Spleen (tissue), 7 donors: ENCODE results near the gene ENSA.
"Not testable (repeated sequence)": the region's sequence is repeated elsewhere in the genome, so short reads cannot be mapped to it uniquely, and the experiment has no call there.

Experiments used
- POLR2A ChIP-seq, 3 donors: fragments of 450-650 bp; IDR thresholded peaks; one replicate each; pipeline ENCODE4 v1.5.1; 2017; ENCODE audit warnings: antibody characterized with exemption in 3 of 3, mild to moderate bottlenecking in 1 of 3
- POLR2AphosphoS5 ChIP-seq, 3 donors: sonication (generic); formaldehyde crosslinking; IDR thresholded peaks; one replicate each; pipeline ENCODE4 v1.5.1; 2017; ENCODE audit warnings: antibody characterized with exemption in 3 of 3
- TF ChIP-seq, protein P1 (sequence below), 11 experiments: fragments of 200-600 bp in 7 of 11; fragments of 450-650 bp in 4 of 11; sonication (generic) in 4 of 11; IDR thresholded peaks in 8 of 11; conservative IDR thresholded peaks in 3 of 11; 1 replicate in 7 of 11; 2 replicates in 4 of 11; pipeline versions ENCODE4 v1.4.0 to v1.8.0; 2016 to 2021; ENCODE audit warnings: antibody characterized with exemption in 11 of 11, inconsistent platforms in 4 of 11, mild to moderate bottlenecking in 1 of 11
- donor health status: DM: no; HTN: no; CAD: no; lungs with moderate emphysema.
- donor health status: DM: no; HTN: no; CAD: no.
- donor health status: DM: no; HTN: no; CAD: no.

DNA sequence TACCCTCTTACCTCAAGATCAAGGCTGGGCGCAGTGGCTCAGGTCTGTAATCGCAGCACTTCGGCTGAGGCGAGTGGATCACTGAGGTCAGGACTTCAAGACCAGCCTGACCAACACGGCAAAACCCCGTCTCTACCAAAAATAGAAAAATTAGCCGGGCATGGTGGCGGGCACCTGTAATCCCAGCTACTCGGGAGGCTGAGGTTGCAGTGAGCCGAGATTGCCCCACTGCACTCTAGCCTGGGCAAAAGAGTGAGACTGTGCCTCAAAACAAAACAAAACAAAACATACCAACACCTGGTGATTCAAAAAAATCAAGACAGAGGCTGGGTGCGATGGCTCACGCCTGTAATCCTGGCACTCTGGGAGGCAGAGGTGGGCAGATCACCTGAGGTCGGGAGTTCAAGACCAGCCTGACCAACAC, 55.8 kb downstream of the ENSA start:
- TF ChIP-seq, protein P1, sequence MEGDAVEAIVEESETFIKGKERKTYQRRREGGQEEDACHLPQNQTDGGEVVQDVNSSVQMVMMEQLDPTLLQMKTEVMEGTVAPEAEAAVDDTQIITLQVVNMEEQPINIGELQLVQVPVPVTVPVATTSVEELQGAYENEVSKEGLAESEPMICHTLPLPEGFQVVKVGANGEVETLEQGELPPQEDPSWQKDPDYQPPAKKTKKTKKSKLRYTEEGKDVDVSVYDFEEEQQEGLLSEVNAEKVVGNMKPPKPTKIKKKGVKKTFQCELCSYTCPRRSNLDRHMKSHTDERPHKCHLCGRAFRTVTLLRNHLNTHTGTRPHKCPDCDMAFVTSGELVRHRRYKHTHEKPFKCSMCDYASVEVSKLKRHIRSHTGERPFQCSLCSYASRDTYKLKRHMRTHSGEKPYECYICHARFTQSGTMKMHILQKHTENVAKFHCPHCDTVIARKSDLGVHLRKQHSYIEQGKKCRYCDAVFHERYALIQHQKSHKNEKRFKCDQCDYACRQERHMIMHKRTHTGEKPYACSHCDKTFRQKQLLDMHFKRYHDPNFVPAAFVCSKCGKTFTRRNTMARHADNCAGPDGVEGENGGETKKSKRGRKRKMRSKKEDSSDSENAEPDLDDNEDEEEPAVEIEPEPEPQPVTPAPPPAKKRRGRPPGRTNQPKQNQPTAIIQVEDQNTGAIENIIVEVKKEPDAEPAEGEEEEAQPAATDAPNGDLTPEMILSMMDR (IDR thresholded peaks at IDR 0.05 in 8 of 11, conservative IDR thresholded peaks at IDR 0.05 in 3 of 11), result not testable (repeated sequence)
- not testable (repeated sequence) for TF ChIP-seq POLR2A (IDR thresholded peaks at IDR 0.05)
- peak; percentile 61 to 85 (median 63) for TF ChIP-seq POLR2AphosphoS5 (IDR thresholded peaks at IDR 0.05)
